HepG2 (cell line): ENCODE data around the gene CARMIL3. TPM values are rescaled to one million over a fixed set of nuclear protein-coding genes. Genes with fewer than 3 reads are reported as not detected.

Experiments used
- CBX1 ChIP-seq: IDR thresholded peaks from one replicate; pipeline ENCODE4 v1.6.1; 2016; ENCODE audit warnings: antibody characterized with exemption, low read depth
- CREBL2 ChIP-seq: sonication (generic); formaldehyde crosslinking; IDR thresholded peaks from 2 replicates; pipeline ENCODE4 v1.8.1; 2023; ENCODE audit warnings: missing genetic modification reagents, mild to moderate bottlenecking, borderline replicate concordance
- E2F1 ChIP-seq: sonication (generic); formaldehyde crosslinking; IDR thresholded peaks from 2 replicates; pipeline ENCODE4 v1.5.0; 2020; ENCODE audit warnings: missing genetic modification reagents
- PLSCR1 ChIP-seq: sonication (generic); formaldehyde crosslinking; IDR thresholded peaks from 2 replicates; pipeline ENCODE4 v1.5.0; 2020; ENCODE audit warnings: missing genetic modification reagents, mild to moderate bottlenecking, borderline replicate concordance
- ZFX ChIP-seq: sonication (generic); formaldehyde crosslinking; IDR thresholded peaks from 2 replicates; pipeline ENCODE4 v1.4.0; 2020; ENCODE audit warnings: mild to moderate bottlenecking, low read depth, missing genetic modification reagents, moderate library complexity
- ZNF101 ChIP-seq: sonication (generic); formaldehyde crosslinking; IDR thresholded peaks from 2 replicates; pipeline ENCODE4 v1.4.0; 2020; ENCODE audit warnings: mild to moderate bottlenecking, low read depth, missing genetic modification reagents, borderline replicate concordance
- ZNF496 ChIP-seq: sonication (generic); formaldehyde crosslinking; IDR thresholded peaks from 2 replicates; pipeline ENCODE4 v1.8.1; 2023; ENCODE audit warnings: mild to moderate bottlenecking, moderate library complexity, missing genetic modification reagents; ENCODE audit not compliant: insufficient replicate concordance
- ZNF781 ChIP-seq: sonication (generic); formaldehyde crosslinking; IDR thresholded peaks from 2 replicates; pipeline ENCODE4 v1.5.1; 2020; ENCODE audit warnings: borderline replicate concordance, mild to moderate bottlenecking, missing genetic modification reagents; ENCODE audit errors: not compliant biosample characterization
- polyA plus RNA-seq, 8 experiments: library from polyadenylated mRNA; depleted of rRNA in 3 of 8; stranded (reverse) in 7 of 8; unstranded in 1 of 8; fragments of >200 nt; fragmentation: Illumina TruSeq in 4 of 8; extraction: Trizol in 4 of 8; gene quantifications; 2 replicates each; pipeline versions ENCODE4 v1.2.1 to v1.2.3, GENCODE V29; 2011 to 2016; ENCODE audit warnings: low read depth in 4 of 8, missing spikeins in 1 of 8, mixed read lengths in 1 of 8; ENCODE audit not compliant: insufficient read depth in 1 of 8
- total RNA-seq, 5 experiments: library from RNA; depleted of rRNA; stranded (reverse); fragments of >200 nt; fragmentation: Illumina TruSeq; extraction: Trizol; gene quantifications; 2 replicates each; pipeline ENCODE4 v1.2.3, GENCODE V29; 2016; ENCODE audit warnings: low read depth in 1 of 5
- TF ChIP-seq, protein P1 (sequence below): sonication (generic); formaldehyde crosslinking; IDR thresholded peaks from 2 replicates; pipeline ENCODE4 v1.4.0; 2020; ENCODE audit warnings: mild to moderate bottlenecking, missing genetic modification reagents
- TF ChIP-seq, protein P2 (sequence below): sonication (generic); formaldehyde crosslinking; IDR thresholded peaks from 2 replicates; pipeline ENCODE4 v1.4.0; 2020; ENCODE audit warnings: missing genetic modification reagents, borderline replicate concordance

The CARMIL3 gene
- total and polyA plus RNA-seq, 2 of the 13 experiments (the other 11 are each of a cell fraction or from before 2014, with no cell fraction given), result 0.27 to 0.55 TPM

DNA sequence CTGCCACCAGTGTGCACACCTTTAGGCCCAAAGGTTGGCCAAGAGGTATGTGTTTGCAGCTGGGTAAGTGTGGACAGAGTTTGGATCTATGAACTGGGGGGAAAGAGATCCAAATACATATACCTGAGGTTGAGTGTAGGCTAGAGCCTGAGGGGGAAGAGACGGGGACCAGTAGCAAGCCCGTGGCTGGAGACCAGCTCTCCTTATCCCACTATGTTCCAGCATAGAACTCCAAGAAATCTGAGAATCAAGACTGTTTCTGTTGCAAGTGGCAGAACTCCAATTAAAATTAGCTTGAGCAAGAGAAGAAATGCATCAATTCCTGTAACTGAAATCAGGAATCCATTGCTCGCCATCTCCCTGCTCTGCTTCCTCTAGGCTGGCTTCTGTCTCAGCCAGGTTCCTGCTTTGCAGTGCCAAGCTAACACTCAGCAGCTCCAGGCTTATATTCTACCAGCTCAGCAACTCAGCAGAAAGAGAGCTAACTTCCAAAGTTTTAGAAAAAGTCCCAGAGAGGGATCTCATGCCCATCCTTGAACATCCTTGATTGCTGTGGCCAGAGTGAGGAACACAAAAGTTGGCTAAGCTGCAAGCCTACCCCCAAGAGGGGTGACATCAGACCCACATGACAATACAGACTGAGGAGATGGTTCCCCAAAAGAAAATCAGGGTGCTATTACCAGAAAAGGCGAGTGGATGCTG is 40.8 kb downstream of the CARMIL3 start (continued):
- no peak; the same call in 1 of the 2 replicates for TF ChIP-seq CREBL2 (CRISPR knock-in tag)
- TF ChIP-seq E2F1, result no peak
- no peak for TF ChIP-seq PLSCR1 (CRISPR knock-in tag)
- TF ChIP-seq, protein P1, sequence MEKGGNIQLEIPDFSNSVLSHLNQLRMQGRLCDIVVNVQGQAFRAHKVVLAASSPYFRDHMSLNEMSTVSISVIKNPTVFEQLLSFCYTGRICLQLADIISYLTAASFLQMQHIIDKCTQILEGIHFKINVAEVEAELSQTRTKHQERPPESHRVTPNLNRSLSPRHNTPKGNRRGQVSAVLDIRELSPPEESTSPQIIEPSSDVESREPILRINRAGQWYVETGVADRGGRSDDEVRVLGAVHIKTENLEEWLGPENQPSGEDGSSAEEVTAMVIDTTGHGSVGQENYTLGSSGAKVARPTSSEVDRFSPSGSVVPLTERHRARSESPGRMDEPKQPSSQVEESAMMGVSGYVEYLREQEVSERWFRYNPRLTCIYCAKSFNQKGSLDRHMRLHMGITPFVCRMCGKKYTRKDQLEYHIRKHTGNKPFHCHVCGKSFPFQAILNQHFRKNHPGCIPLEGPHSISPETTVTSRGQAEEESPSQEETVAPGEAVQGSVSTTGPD (CRISPR knock-in tag), result 0 out of 2 replicates have a peak, but pooled peaks have one; percentile 57
- no peak for TF ChIP-seq ZNF496 (CRISPR knock-in tag)
- TF ChIP-seq ZNF101 (CRISPR knock-in tag), result no peak
- peak; percentile 17 for TF ChIP-seq ZNF781 (CRISPR knock-in tag)
- 0 out of 2 replicates have a peak, but pooled peaks have one; percentile 21 for TF ChIP-seq ZFX
- no peak for TF ChIP-seq CBX1
- TF ChIP-seq, protein P2, sequence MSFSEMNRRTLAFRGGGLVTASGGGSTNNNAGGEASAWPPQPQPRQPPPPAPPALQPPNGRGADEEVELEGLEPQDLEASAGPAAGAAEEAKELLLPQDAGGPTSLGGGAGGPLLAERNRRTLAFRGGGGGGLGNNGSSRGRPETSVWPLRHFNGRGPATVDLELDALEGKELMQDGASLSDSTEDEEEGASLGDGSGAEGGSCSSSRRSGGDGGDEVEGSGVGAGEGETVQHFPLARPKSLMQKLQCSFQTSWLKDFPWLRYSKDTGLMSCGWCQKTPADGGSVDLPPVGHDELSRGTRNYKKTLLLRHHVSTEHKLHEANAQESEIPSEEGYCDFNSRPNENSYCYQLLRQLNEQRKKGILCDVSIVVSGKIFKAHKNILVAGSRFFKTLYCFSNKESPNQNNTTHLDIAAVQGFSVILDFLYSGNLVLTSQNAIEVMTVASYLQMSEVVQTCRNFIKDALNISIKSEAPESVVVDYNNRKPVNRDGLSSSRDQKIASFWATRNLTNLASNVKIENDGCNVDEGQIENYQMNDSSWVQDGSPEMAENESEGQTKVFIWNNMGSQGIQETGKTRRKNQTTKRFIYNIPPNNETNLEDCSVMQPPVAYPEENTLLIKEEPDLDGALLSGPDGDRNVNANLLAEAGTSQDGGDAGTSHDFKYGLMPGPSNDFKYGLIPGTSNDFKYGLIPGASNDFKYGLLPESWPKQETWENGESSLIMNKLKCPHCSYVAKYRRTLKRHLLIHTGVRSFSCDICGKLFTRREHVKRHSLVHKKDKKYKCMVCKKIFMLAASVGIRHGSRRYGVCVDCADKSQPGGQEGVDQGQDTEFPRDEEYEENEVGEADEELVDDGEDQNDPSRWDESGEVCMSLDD (CRISPR knock-in tag), result peak; percentile 7; the same call in 1 of the 2 replicates
